Activated CD4-positive, alpha-beta T cell treated with anti-CD3 and anti-CD28 coated beads, Interleukin-2, amount 10 ng/mL, durations not matched to agents 24 days and 14 days (primary cell): ENCODE measurements around the gene SIGLECL1. TPM values are rescaled to one million over a fixed set of nuclear protein-coding genes. Genes with fewer than 3 reads are reported as not detected.
A peak's percentile ranks its signal among the peaks of the same experiment; 100 is the strongest.

Experiments
- DNase-seq: peaks from one replicate; pipeline ENCODE4 v3.0.0; 2022
- H3K27ac Mint-ChIP-seq: one replicate; pipeline ENCODE4 v1.8.0; 2022; ENCODE audit warnings: mild to moderate bottlenecking, mixed read lengths
- H3K27me3 Mint-ChIP-seq: one replicate; pipeline ENCODE4 v1.8.0; 2022; ENCODE audit warnings: mixed read lengths
- H3K36me3 Mint-ChIP-seq: one replicate; pipeline ENCODE4 v1.8.0; 2022; ENCODE audit warnings: low read depth, mild to moderate bottlenecking, mixed read lengths
- H3K4me1 Mint-ChIP-seq: one replicate; pipeline ENCODE4 v1.8.0; 2021; ENCODE audit warnings: mixed read lengths
- H3K4me3 Mint-ChIP-seq: one replicate; pipeline ENCODE4 v1.8.0; 2022; ENCODE audit warnings: mild to moderate bottlenecking, moderate library complexity, mixed read lengths
- H3K9me3 Mint-ChIP-seq: one replicate; pipeline ENCODE4 v1.8.0; 2021; ENCODE audit warnings: mixed read lengths
- intact Hi-C: fragments of 100-400 bp; cut with micrococcal nuclease; formaldehyde crosslinking; loops from one replicate; pipeline ENCODE4 v1.15.1; 2023
- total RNA-seq: library from RNA; stranded (reverse); gene quantifications from 2 replicates; pipeline ENCODE4 v1.2.3, GENCODE V29; 2022

Gene SIGLECL1
- total RNA-seq, 1 donor from 2014 or later = not detected

DNA sequence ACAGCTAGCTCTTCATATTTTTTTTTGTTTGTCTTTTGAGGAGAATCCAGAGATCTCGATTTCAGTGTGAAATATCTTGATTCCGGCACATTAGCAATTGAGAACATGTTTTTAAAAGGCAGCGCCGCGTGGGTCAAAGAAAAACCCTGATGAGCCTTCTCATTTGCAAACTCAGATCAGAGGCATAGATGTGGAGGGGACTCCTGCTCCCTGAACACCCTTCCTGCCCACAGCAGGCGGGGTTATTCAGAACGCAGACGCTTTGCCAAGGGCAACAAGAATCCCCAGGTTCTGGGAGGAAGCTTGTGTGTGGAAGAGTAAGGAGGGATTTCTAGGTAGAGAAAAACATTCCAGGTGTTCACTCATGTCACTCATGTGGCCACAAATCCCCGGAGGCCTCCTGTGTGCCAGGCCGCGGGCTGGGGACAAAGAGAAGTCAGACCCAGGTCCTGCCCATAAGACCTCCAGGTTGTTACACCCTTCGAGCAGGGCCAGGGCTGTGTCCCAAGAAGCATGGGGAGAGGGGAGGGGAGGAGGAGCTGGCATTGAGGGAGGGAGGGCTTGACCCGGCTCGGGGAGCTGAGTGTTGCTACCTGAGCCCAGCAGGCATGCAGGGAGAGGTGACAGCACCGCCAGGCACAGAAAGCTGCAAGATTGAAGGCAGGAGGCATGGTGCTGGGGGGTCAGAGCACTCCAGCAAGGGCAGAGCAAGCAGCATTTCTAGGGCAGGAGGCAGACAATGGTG is 44.7 kb downstream of the SIGLECL1 start:
- H3K27me3 Mint-ChIP-seq = peaks cover 2% of the 10 kb centered on the region
- no peak overlapping the region for H3K27ac Mint-ChIP-seq
- intact Hi-C loops = no loop called here
- DNase-seq = no peak
- H3K36me3 Mint-ChIP-seq = no peaks in the 10 kb centered on the region
- H3K4me1 Mint-ChIP-seq = no peaks in the 10 kb centered on the region
- H3K4me3 Mint-ChIP-seq = no peak overlapping the region
- H3K9me3 Mint-ChIP-seq = no peaks in the 10 kb centered on the region

DNA sequence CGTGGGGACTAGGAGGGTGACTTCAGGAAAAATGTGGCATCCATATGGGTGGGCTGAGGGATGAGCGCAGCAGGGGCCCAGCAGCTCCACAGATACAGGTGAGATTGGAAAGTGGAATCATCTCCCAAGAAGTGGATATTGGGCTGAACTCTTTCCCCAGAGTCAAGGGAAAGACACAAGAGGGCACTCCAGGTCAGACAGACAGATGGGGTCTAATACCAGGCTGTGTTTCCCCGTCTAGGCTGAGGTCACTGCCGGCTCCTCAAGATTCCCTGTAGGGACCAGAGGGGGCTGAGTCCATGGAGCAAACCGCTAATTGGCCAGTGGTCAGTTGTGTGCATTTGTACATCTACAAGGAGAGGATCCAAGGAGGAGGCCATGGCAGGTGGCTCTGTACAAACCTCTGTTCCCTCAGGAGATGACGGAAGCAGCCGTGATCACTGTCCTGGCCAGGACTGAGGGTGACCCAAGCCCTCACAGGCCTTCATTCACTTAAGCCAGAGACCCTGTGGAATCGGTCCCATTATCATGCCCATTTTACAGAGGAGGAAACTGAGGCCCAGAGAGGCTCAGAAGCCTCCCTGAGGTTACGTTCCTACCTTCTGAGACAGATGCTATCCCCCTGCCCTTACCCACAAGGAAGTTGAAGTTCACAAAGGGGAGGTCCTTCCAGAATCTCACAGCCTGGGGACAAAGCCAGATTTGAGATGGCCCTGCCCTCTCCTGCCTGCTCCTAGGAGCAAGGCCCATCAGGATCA is 45.6 kb downstream of the SIGLECL1 start:
- no peak for DNase-seq
- Mint-ChIP-seq H3K27me3 (peaks cover 2% of the 10 kb centered on the region), H3K36me3 (no peaks in the 10 kb centered on the region), H3K4me3 (no peak overlapping the region), H3K9me3 (no peaks in the 10 kb centered on the region), H3K4me1 (no peaks in the 10 kb centered on the region), H3K27ac (no peak overlapping the region)
- intact Hi-C loops = no loop called here

DNA sequence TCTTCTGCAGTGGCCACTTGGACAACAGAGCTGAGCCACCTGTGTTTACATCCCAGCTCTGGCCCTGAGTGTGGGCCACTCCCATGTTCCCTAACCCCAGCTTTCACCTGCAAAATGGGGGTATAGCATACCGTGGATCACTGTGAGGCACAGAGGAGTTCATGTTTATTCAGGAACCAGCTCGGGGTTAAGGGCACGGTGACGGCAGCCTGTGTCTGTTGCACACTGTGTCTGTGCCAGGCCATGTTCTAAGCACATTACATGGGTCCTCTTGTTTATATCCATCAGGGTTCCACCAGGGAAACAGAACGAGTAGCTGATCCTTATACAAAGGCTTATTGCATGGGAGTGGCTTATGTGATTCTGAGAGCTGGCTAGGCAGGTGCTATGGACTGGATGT is 46.5 kb downstream of the SIGLECL1 start:
- no peaks in the 10 kb centered on the region for H3K36me3 Mint-ChIP-seq
- H3K27me3 Mint-ChIP-seq = peaks cover 2% of the 10 kb centered on the region

GRCh38 chr19:51301266-51301665 is 50.4 kb downstream of the SIGLECL1 start:
- no peak for DNase-seq
- Mint-ChIP-seq H3K27me3 (peaks cover 1% of the 10 kb centered on the region), H3K4me1 (no peaks in the 10 kb centered on the region), H3K36me3 (no peaks in the 10 kb centered on the region), H3K4me3 (no peak overlapping the region), H3K9me3 (peaks cover 8% of the 10 kb centered on the region), H3K27ac (no peak overlapping the region)
- intact Hi-C loops = no loop called here

More for the DNA sequence above, 46.5 kb downstream of the SIGLECL1 start:
- intact Hi-C loops = no loop called here
- Mint-ChIP-seq H3K27ac (no peak overlapping the region), H3K4me1 (no peaks in the 10 kb centered on the region), H3K4me3 (no peak overlapping the region), H3K9me3 (no peaks in the 10 kb centered on the region)
- DNase-seq = no peak

GRCh38 chr19:51305479-51305878 is 54.6 kb downstream of the SIGLECL1 start:
- no peak for DNase-seq
- H3K4me3 Mint-ChIP-seq = no peak overlapping the region
- H3K4me1 Mint-ChIP-seq = no peaks in the 10 kb centered on the region
- peaks cover 9% of the 10 kb centered on the region for H3K27me3 Mint-ChIP-seq
- intact Hi-C loops = no loop called here
- no peaks in the 10 kb centered on the region for H3K36me3 Mint-ChIP-seq
- H3K27ac Mint-ChIP-seq = no peak overlapping the region
- peaks cover 16% of the 10 kb centered on the region for H3K9me3 Mint-ChIP-seq

DNA sequence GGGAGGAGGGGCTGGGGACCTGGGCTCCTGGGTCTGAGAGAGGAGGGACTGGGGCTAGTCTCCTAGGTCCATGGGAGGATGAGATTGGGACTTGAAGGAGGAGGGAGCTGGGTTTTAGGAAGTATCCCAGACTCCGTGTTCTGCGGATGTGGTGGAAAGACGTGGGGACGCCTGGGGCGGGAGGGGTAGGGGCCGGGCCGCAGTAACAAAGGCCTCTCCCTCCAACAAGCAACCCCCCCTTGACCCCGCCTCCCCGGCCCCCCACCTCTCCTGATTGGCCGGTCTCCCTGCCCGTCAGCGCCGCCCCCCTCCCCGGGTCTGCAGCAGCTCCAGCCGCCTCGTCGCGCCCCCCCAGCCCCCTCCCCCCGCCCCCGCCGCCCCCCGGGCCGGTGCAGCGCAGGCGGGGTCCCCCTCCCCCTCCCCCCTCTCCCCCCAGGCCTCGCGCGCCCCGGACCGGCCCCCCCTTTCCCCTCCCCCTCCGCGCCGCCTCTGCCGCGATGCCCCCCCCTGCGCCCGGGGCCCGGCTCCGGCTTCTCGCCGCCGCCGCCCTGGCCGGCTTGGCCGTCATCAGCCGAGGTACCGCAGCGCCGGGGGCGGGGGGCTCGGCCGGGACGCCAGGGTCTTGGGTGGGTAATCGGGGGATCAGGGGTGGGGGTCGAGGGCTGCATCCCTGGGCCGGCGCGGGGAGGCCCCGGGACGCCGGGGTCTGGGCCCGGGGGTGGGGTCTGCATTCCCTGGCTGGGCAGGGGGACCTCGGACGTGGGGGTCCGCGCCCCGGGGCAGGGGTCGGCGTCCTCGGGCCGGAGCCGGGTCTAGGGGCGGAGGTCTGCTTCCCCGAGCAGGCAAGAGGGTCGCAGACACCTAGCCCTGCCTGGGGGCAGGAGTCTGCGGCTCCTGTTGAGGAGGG is 60.7 kb downstream of the SIGLECL1 start, which contains the start of gene IGLON5:
Gene IGLON5 (plus strand): TSS at position 294 of the 907 bp plus-strand sequence. CDS start 204 bp downstream, at position 498.
- H3K9me3 Mint-ChIP-seq = peaks cover 8% of the 10 kb centered on the region
- H3K27me3 Mint-ChIP-seq = peaks cover 23% of the 10 kb centered on the region
- intact Hi-C loops = no loop called here
- H3K4me1 Mint-ChIP-seq = no peaks in the 10 kb centered on the region
- DNase-seq = no peak
- H3K36me3 Mint-ChIP-seq = no peaks in the 10 kb centered on the region
- H3K27ac Mint-ChIP-seq = peak within 1 kb of the TSS; percentile 17
- no peak within 1 kb of the TSS for H3K4me3 Mint-ChIP-seq

DNA sequence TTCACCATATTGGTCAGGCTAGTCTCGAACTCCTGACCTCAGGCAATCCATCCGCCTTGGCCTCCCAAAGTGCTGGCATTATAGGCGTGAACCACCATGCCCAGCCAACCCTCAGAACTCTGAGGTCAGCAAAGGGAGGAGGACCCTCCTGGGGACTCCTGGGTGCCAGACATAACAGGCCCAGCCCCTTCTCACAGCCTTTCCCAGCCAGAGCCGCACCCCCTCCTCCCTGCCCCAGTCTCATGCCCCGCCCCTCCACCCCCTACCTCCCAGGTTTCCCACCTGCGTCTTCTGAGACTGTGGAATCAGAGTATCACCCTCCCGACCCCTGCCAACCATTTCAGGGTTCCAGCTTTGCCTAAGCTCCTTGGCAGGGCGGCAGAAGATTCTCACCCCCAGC is 65.8 kb downstream of the SIGLECL1 start:
- intact Hi-C loops = no loop called here
- no peak overlapping the region for H3K27ac Mint-ChIP-seq
- no peak overlapping the region for H3K4me3 Mint-ChIP-seq
- no peaks in the 10 kb centered on the region for H3K9me3 Mint-ChIP-seq
- DNase-seq = no peak
- no peaks in the 10 kb centered on the region for H3K36me3 Mint-ChIP-seq
- H3K4me1 Mint-ChIP-seq = no peaks in the 10 kb centered on the region
- H3K27me3 Mint-ChIP-seq = peaks cover 15% of the 10 kb centered on the region

GRCh38 chr19:51317376-51317775 is 66.5 kb downstream of the SIGLECL1 start:
- peaks cover 13% of the 10 kb centered on the region for H3K27me3 Mint-ChIP-seq
- intact Hi-C loops = no loop called here
- no peak overlapping the region for H3K4me3 Mint-ChIP-seq
- no peaks in the 10 kb centered on the region for H3K4me1 Mint-ChIP-seq
- H3K9me3 Mint-ChIP-seq = no peaks in the 10 kb centered on the region
- no peak overlapping the region for H3K27ac Mint-ChIP-seq
- DNase-seq = no peak
- H3K36me3 Mint-ChIP-seq = no peaks in the 10 kb centered on the region

GRCh38 chr19:51317968-51318367 is 67.1 kb downstream of the SIGLECL1 start:
- no peaks in the 10 kb centered on the region for H3K9me3 Mint-ChIP-seq
- no peak overlapping the region for H3K27ac Mint-ChIP-seq
- H3K4me3 Mint-ChIP-seq = no peak overlapping the region
- DNase-seq = no peak
- H3K27me3 Mint-ChIP-seq = peaks cover 12% of the 10 kb centered on the region
- intact Hi-C loops = no loop called here
- H3K36me3 Mint-ChIP-seq = no peaks in the 10 kb centered on the region
- H3K4me1 Mint-ChIP-seq = no peaks in the 10 kb centered on the region

Other genes starting within 250 kb of the SIGLECL1 start
- not detected in 2 replicates for gene KLK8, start 249.5 kb upstream of the SIGLECL1 start, total RNA-seq
- gene KLK10, start 231.4 kb upstream of the SIGLECL1 start, total RNA-seq = not detected in 2 replicates
- gene KLK11, start 224.5 kb upstream of the SIGLECL1 start, total RNA-seq = not detected in 2 replicates
- not detected in 2 replicates for gene KLK12, start 216.1 kb upstream of the SIGLECL1 start, total RNA-seq
- gene KLK13, start 186.0 kb upstream of the SIGLECL1 start, total RNA-seq = not detected in 2 replicates
- 0.91 and 1.1 TPM in 2 replicates for gene KLK14, start 168.2 kb upstream of the SIGLECL1 start, total RNA-seq
- gene CTU1, start 142.7 kb upstream of the SIGLECL1 start, total RNA-seq = 12.8 and 13.4 TPM in 2 replicates
- gene SIGLEC9, start 126.2 kb upstream of the SIGLECL1 start, total RNA-seq = 0.33 and 0.52 TPM in 2 replicates
- gene SIGLEC7, start 108.8 kb upstream of the SIGLECL1 start, total RNA-seq = not detected in 2 replicates
- 6.5 and 8.7 TPM in 2 replicates for gene CD33, start 26.0 kb upstream of the SIGLECL1 start, total RNA-seq
- gene IGLON5, start 60.6 kb downstream of the SIGLECL1 start, total RNA-seq = 1.2 and 1.8 TPM in 2 replicates
- 7.1 and 7.2 TPM in 2 replicates for gene VSIG10L, start 91.1 kb downstream of the SIGLECL1 start, total RNA-seq
- gene ETFB, start 115.3 kb downstream of the SIGLECL1 start, total RNA-seq = 194 and 199 TPM in 2 replicates
- 18.7 and 19.6 TPM in 2 replicates for gene CLDND2, start 117.9 kb downstream of the SIGLECL1 start, total RNA-seq
- 363 and 379 TPM in 2 replicates for gene NKG7, start 121.6 kb downstream of the SIGLECL1 start, total RNA-seq
- 0.24 TPM in 1 of 2 replicates, not detected in the other for gene LIM2, start 136.9 kb downstream of the SIGLECL1 start, total RNA-seq
- 0.16 and 0.24 TPM in 2 replicates for gene C19orf84, start 139.5 kb downstream of the SIGLECL1 start, total RNA-seq
- 2.3 and 3.5 TPM in 2 replicates for gene SIGLEC10, start 166.6 kb downstream of the SIGLECL1 start, total RNA-seq
- 0.09 and 0.16 TPM in 2 replicates for gene SIGLEC8, start 207.4 kb downstream of the SIGLECL1 start, total RNA-seq
- not detected in 2 replicates for gene CEACAM18, start 227.5 kb downstream of the SIGLECL1 start, total RNA-seq